BLaER1 treated with 17β-estradiol and CSF1 and Interleukin-3, amounts not matched to agents 10 nM and 100 nM (cell line): ENCODE results near the gene IL19.

Experiments
- H3K27ac ChIP-seq, 11 experiments: shearing (Covaris generic); formaldehyde crosslinking; 2 replicates each; pipeline ENCODE4 v1.8.1; 2022
- H3K27me3 ChIP-seq, 11 experiments: shearing (Covaris generic); formaldehyde crosslinking; 2 replicates each; pipeline ENCODE4 v1.8.1; 2022
- H3K36me3 ChIP-seq, 11 experiments: shearing (Covaris generic); formaldehyde crosslinking; 2 replicates each; pipeline ENCODE4 v1.8.1; 2022
- H3K4me1 ChIP-seq, 10 experiments: shearing (Covaris generic); formaldehyde crosslinking; 2 replicates each; pipeline ENCODE4 v1.8.1; 2022
- H3K4me2 ChIP-seq, 11 experiments: shearing (Covaris generic); formaldehyde crosslinking; 2 replicates each; pipeline ENCODE4 v1.8.1; 2022
- H3K4me3 ChIP-seq, 10 experiments: shearing (Covaris generic); formaldehyde crosslinking; 2 replicates each; pipeline ENCODE4 v1.8.1; 2022
- H3K9ac ChIP-seq, 11 experiments: shearing (Covaris generic); formaldehyde crosslinking; 2 replicates each; pipeline ENCODE4 v1.8.1; 2022
- H3K9me3 ChIP-seq, 11 experiments: shearing (Covaris generic); formaldehyde crosslinking; replicated peaks in 1 of 11; 2 replicates each; pipeline ENCODE4 v1.8.1; 2022
- H4K20me1 ChIP-seq, 11 experiments: shearing (Covaris generic); formaldehyde crosslinking; 2 replicates each; pipeline ENCODE4 v1.8.1; 2022
- Cebpa-rat ChIP-seq, 11 experiments: shearing (Covaris generic); IDR thresholded peaks; 2 replicates each; pipeline ENCODE4 v1.8.1; 2022

IL19 gene

DNA sequence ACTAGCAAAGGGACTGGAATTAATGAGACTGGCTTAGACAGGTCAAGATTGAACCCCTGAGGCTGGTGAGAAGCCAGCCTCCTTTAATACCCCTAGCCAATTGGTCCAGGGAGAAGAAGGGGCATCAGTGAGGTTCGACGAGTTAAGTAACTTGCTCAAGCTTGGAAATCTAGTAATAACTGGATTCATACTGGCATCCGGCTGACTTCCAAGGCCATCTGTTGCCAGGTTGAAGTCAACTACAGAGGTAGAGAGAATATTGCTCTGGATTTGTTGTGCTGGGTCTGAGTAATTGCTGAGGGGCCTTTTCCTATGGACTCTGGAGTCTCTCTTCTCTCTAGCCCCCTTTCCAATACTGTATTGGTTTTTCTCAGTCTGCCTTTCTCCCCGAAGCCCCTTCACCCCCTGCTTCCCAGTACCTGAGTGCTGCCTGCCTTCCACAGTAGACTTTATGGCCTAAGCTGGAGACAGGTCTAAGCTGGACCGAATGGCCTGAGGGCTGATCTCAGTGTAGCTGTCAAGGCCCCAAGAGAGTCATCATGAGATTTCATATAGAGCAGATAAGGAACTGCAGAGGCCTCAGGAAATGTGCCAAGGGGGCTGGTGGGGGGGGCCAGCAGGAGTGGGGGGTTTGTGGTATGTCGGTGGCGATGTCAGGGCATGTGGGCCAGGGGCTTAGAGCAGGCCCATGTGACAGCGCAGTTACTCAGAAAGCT lies 42.4 kb upstream of the IL19 start:
- H3K9ac ChIP-seq: peak overlapping the region in 9 of 11 experiments; percentile 19 to 59 (median 42); a peak in 13 of 22 replicates
- H4K20me1 ChIP-seq: peaks cover 69 to 100% (median 99%) of the 10 kb centered on the region in 11 experiments
- H3K27ac ChIP-seq: peak overlapping the region in 10 of 11 experiments; percentile 3 to 64 (median 40); a peak in 17 of 22 replicates
- peaks cover 44 to 76% (median 55%) of the 10 kb centered on the region in 11 experiments for H3K36me3 ChIP-seq
- peak overlapping the region; percentile 45 to 81 (median 69) for H3K4me2 ChIP-seq
- TF ChIP-seq Cebpa-rat (IDR thresholded peaks at IDR 0.05): no peak
- no peak overlapping the region for H3K4me3 ChIP-seq
- no peaks in the 10 kb centered on the region for H3K27me3 ChIP-seq
- H3K4me1 ChIP-seq: peaks cover 85 to 100% (median 95%) of the 10 kb centered on the region in 10 experiments
- no peaks in the 10 kb centered on the region for H3K9me3 ChIP-seq

GRCh38 chr1:206728697-206728987 lies 41.9 kb upstream of the IL19 start:
- Histone ChIP-seq H4K20me1 (peaks cover 64 to 98% (median 96%) of the 10 kb centered on the region in 11 experiments), H3K27ac (peak overlapping the region in 8 of 11 experiments; percentile 14 to 51 (median 42); a peak in 10 of 22 replicates), H3K27me3 (no peaks in the 10 kb centered on the region), H3K36me3 (peaks cover 45 to 74% (median 58%) of the 10 kb centered on the region in 11 experiments), H3K4me2 (peak overlapping the region in 10 of 11 experiments; percentile 45 to 81 (median 70); a peak in 18 of 22 replicates), H3K4me1 (peaks cover 82 to 99% (median 92%) of the 10 kb centered on the region in 10 experiments), H3K9me3 (no peaks in the 10 kb centered on the region), H3K9ac (peak overlapping the region in 5 of 11 experiments; percentile 27 to 59 (median 42); a peak in 8 of 22 replicates), H3K4me3 (no peak overlapping the region)
- no peak for TF ChIP-seq Cebpa-rat (IDR thresholded peaks at IDR 0.05)

DNA sequence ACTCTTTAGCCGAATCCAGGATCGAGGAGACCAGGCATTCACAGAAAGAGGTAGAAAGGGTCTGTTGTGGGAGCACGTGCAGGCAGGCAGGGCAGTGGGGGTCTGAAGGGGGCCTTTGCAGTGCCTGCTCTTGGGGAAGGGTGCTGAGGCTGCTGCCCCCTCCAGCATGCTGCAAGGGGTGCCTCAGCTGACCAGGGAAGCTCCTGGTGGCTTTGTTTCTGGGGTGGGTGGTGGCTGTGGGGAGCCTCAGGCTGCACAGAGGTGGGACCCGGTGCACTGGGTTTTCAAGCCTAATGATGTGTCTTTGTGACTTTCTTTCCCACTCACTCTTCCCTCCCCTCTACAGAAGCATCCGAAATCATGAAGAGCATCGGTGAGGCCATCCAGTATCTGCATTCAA lies 41.5 kb upstream of the IL19 start:
- peak overlapping the region in 8 of 11 experiments; percentile 14 to 51 (median 42); a peak in 9 of 22 replicates for H3K27ac ChIP-seq
- no peak for TF ChIP-seq Cebpa-rat (IDR thresholded peaks at IDR 0.05)
- peaks cover 60 to 98% (median 96%) of the 10 kb centered on the region in 11 experiments for H4K20me1 ChIP-seq
- no peak overlapping the region for H3K4me3 ChIP-seq
- H3K4me1 ChIP-seq: peaks cover 82 to 99% (median 91%) of the 10 kb centered on the region in 10 experiments
- H3K4me2 ChIP-seq: peak overlapping the region in 10 of 11 experiments; percentile 45 to 81 (median 70); a peak in 14 of 22 replicates
- H3K36me3 ChIP-seq: peaks cover 49 to 75% (median 61%) of the 10 kb centered on the region in 11 experiments
- no peaks in the 10 kb centered on the region for H3K9me3 ChIP-seq
- H3K27me3 ChIP-seq: no peaks in the 10 kb centered on the region
- H3K9ac ChIP-seq: peak overlapping the region in 4 of 11 experiments; percentile 27 to 59 (median 48); a peak in 5 of 22 replicates

- peak overlapping the region in 9 of 11 experiments; percentile 15 to 79 (median 45); a peak in 11 of 22 replicates for H3K4me2 ChIP-seq
- no peaks in the 10 kb centered on the region for H3K27me3 ChIP-seq
- no peak overlapping the region for H3K4me3 ChIP-seq
- H3K27ac ChIP-seq: peak overlapping the region in 7 of 11 experiments; percentile 2 to 51 (median 30); a peak in 6 of 22 replicates
- peaks cover 49 to 79% (median 63%) of the 10 kb centered on the region in 11 experiments for H3K36me3 ChIP-seq
- H3K4me1 ChIP-seq: peaks cover 82 to 99% (median 91%) of the 10 kb centered on the region in 10 experiments
- peak overlapping the region in 5 of 11 experiments; percentile 8 to 59 (median 18); a peak in 2 of 22 replicates for H3K9ac ChIP-seq
- H3K9me3 ChIP-seq: no peaks in the 10 kb centered on the region
- H4K20me1 ChIP-seq: peaks cover 56 to 98% (median 96%) of the 10 kb centered on the region in 11 experiments
- no peak for TF ChIP-seq Cebpa-rat (IDR thresholded peaks at IDR 0.05)
Measured at GRCh38 chr1:206729507-206729906, 41.1 kb upstream of the IL19 start.

GRCh38 chr1:206732508-206732907 lies 38.1 kb upstream of the IL19 start:
- H3K4me2 ChIP-seq: peak overlapping the region in 5 of 11 experiments; percentile 19 to 57 (median 45); a peak in 7 of 22 replicates
- H3K9me3 ChIP-seq: no peaks in the 10 kb centered on the region
- no peak for TF ChIP-seq Cebpa-rat (IDR thresholded peaks at IDR 0.05)
- no peaks in the 10 kb centered on the region for H3K27me3 ChIP-seq
- H3K27ac ChIP-seq: peak overlapping the region in 3 of 11 experiments; percentile 16 to 34 (median 17); a peak in 1 of 22 replicates
- H3K4me3 ChIP-seq: no peak overlapping the region
- peaks cover 49 to 98% (median 90%) of the 10 kb centered on the region in 11 experiments for H3K36me3 ChIP-seq
- peaks cover 26 to 92% (median 79%) of the 10 kb centered on the region in 11 experiments; a peak in 21 of 22 replicates for H4K20me1 ChIP-seq
- peak overlapping the region in 6 of 11 experiments; percentile 4 to 15 (median 10); a peak in 3 of 22 replicates for H3K9ac ChIP-seq
- peaks cover 82 to 99% (median 91%) of the 10 kb centered on the region in 10 experiments for H3K4me1 ChIP-seq

DNA sequence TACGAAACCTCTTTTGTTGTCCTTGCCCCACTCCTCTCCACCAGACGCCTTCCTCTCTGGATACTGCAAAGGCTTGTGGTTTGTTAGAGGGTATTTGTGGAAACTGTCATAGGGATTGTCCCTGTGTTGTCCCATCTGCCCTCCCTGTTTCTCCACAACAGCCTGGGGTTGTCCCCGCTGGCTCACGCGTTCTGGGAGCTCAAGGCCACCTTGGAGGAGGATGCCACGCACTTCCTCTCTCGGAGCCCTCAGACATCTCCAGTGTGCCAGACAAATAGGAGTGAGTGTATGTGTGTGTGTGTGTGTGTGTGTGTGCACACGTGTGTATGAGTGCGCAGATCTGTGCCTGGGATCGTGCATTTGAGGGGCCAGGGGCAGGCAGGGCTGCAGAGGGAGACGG lies 37.6 kb upstream of the IL19 start:
- Histone ChIP-seq H3K36me3 (peaks cover 49 to 98% (median 94%) of the 10 kb centered on the region in 11 experiments), H3K27me3 (no peaks in the 10 kb centered on the region), H3K27ac (0 out of 22 replicates have a peak overlapping the region, but pooled peaks of 1 of the 11 experiments have one; percentile 16), H4K20me1 (peaks cover 21 to 90% (median 76%) of the 10 kb centered on the region in 11 experiments; a peak in 21 of 22 replicates), H3K4me2 (peak overlapping the region in 5 of 11 experiments; percentile 19 to 57 (median 45); a peak in 8 of 22 replicates), H3K9me3 (no peaks in the 10 kb centered on the region), H3K9ac (peak overlapping the region in 1 of 11 experiments; percentile 7; a peak in 2 of 22 replicates), H3K4me1 (peaks cover 82 to 99% (median 91%) of the 10 kb centered on the region in 10 experiments), H3K4me3 (no peak overlapping the region)
- no peak for TF ChIP-seq Cebpa-rat (IDR thresholded peaks at IDR 0.05)

- H3K4me2 ChIP-seq: peak overlapping the region; percentile 19 to 84 (median 33); a peak in 19 of 22 replicates
- peak overlapping the region in 4 of 11 experiments; percentile 1 to 34 (median 27); a peak in 2 of 22 replicates for H3K27ac ChIP-seq
- TF ChIP-seq Cebpa-rat (IDR thresholded peaks at IDR 0.05): no peak
- H3K4me1 ChIP-seq: peaks cover 82 to 99% (median 91%) of the 10 kb centered on the region in 10 experiments
- peaks cover 5 to 85% (median 60%) of the 10 kb centered on the region in 11 experiments; a peak in 21 of 22 replicates for H4K20me1 ChIP-seq
- no peaks in the 10 kb centered on the region for H3K27me3 ChIP-seq
- peaks cover 40 to 98% (median 86%) of the 10 kb centered on the region in 11 experiments for H3K36me3 ChIP-seq
- H3K9me3 ChIP-seq: no peaks in the 10 kb centered on the region
- peak overlapping the region in 1 of 11 experiments; percentile 10; a peak in 2 of 22 replicates for H3K9ac ChIP-seq
- H3K4me3 ChIP-seq: no peak overlapping the region
Measured at GRCh38 chr1:206734499-206735142, 36.0 kb upstream of the IL19 start.

GRCh38 chr1:206735553-206736031 lies 35.0 kb upstream of the IL19 start:
- no peak overlapping the region for H3K4me3 ChIP-seq
- H3K9me3 ChIP-seq: no peaks in the 10 kb centered on the region
- peaks cover 30 to 97% (median 79%) of the 10 kb centered on the region in 11 experiments for H3K36me3 ChIP-seq
- H3K27me3 ChIP-seq: no peaks in the 10 kb centered on the region
- peak overlapping the region in 3 of 11 experiments; percentile 1 to 34 (median 22); a peak in 2 of 22 replicates for H3K27ac ChIP-seq
- no peak for TF ChIP-seq Cebpa-rat (IDR thresholded peaks at IDR 0.05)
- H4K20me1 ChIP-seq: peaks cover 0 to 75% (median 50%) of the 10 kb centered on the region in 11 experiments; a peak in 20 of 22 replicates
- H3K9ac ChIP-seq: peak overlapping the region in 2 of 11 experiments; percentile 8 to 28; a peak in 1 of 22 replicates
- peak overlapping the region; percentile 13 to 84 (median 33); a peak in 18 of 22 replicates for H3K4me2 ChIP-seq
- H3K4me1 ChIP-seq: peaks cover 72 to 99% (median 84%) of the 10 kb centered on the region in 10 experiments
